Liver (tissue), 9 donors: Measurements from ENCODE around the gene SORCS2. TPM values are rescaled to one million over a fixed set of nuclear protein-coding genes. Genes with fewer than 3 reads are reported as not detected.

Experiments used
- DNase-seq: peaks from one replicate; pipeline ENCODE4 v3.0.0-alpha.2; 2017; ENCODE audit warnings: low spot score
- H3K27ac ChIP-seq, 2 donors: one replicate each; pipeline ENCODE4 v1.7.0; 2013; ENCODE audit warnings: inconsistent platforms in 2 of 2, low read length in 2 of 2, control low read depth in 1 of 2, low read depth in 1 of 2, mild to moderate bottlenecking in 1 of 2
- H3K27me3 ChIP-seq, 4 donors: one replicate each; pipeline versions ENCODE4 v1.6.1 to v1.7.0; 2013; ENCODE audit warnings: low read length in 3 of 4, inconsistent platforms in 1 of 4, mild to moderate bottlenecking in 1 of 4, moderate library complexity in 1 of 4; ENCODE audit not compliant: control insufficient read depth in 4 of 4, insufficient read depth in 4 of 4
- H3K36me3 ChIP-seq, 4 donors: one replicate each; pipeline versions ENCODE4 v1.6.1 to v1.7.0; 2013; ENCODE audit warnings: low read length in 3 of 4, mild to moderate bottlenecking in 3 of 4, low read depth in 1 of 4, moderate library complexity in 1 of 4; ENCODE audit not compliant: control insufficient read depth in 4 of 4, insufficient read depth in 3 of 4
- H3K4me1 ChIP-seq, 4 donors: one replicate each; pipeline versions ENCODE4 v1.6.1 to v1.7.0; 2013; ENCODE audit warnings: low read length in 3 of 4, mild to moderate bottlenecking in 3 of 4, moderate library complexity in 1 of 4; ENCODE audit not compliant: control insufficient read depth in 4 of 4, insufficient read depth in 4 of 4
- H3K4me3 ChIP-seq, 3 donors: one replicate each; pipeline versions ENCODE4 v1.6.1 to v1.7.0; 2013; ENCODE audit warnings: low read length in 3 of 3, control low read depth in 1 of 3, low read depth in 1 of 3, mild to moderate bottlenecking in 1 of 3
- H3K9ac ChIP-seq, 2 donors: one replicate each; pipeline ENCODE4 v1.7.0; 2013; ENCODE audit warnings: low read length in 2 of 2, mild to moderate bottlenecking in 2 of 2, moderate library complexity in 2 of 2, control low read depth in 1 of 2, low read depth in 1 of 2
- H3K9me3 ChIP-seq, 4 donors: one replicate each; pipeline versions ENCODE4 v1.6.1 to v1.7.0; 2013; ENCODE audit warnings: low read length in 3 of 4; ENCODE audit not compliant: control insufficient read depth in 4 of 4
- EGR1 ChIP-seq, 2 donors: IDR thresholded peaks; 2 replicates each; pipeline ENCODE4 v1.6.1; 2016 to 2018; ENCODE audit warnings: antibody characterized with exemption in 2 of 2, low read depth in 2 of 2
- FOXA1 ChIP-seq: IDR thresholded peaks from 2 replicates; pipeline ENCODE4 v1.6.1; 2016; ENCODE audit warnings: antibody characterized with exemption
- FOXA2 ChIP-seq: IDR thresholded peaks from 2 replicates; pipeline ENCODE4 v1.6.1; 2016; ENCODE audit warnings: antibody characterized with exemption
- GABPA ChIP-seq, 2 donors: IDR thresholded peaks in 1 of 2; conservative IDR thresholded peaks in 1 of 2; 2 replicates each; pipeline ENCODE4 v1.6.1; 2016; ENCODE audit warnings: antibody characterized with exemption in 2 of 2, mild to moderate bottlenecking in 1 of 2, moderate library complexity in 1 of 2
- HNF4A ChIP-seq, 2 donors: conservative IDR thresholded peaks; 2 replicates each; pipeline ENCODE4 v1.6.1; 2016; ENCODE audit warnings: antibody characterized with exemption in 2 of 2, mild to moderate bottlenecking in 2 of 2
- HNF4G ChIP-seq: IDR thresholded peaks from 2 replicates; pipeline ENCODE4 v1.6.1; 2016; ENCODE audit warnings: antibody characterized with exemption
- JUND ChIP-seq, 2 donors: IDR thresholded peaks; 2 replicates each; pipeline ENCODE4 v1.6.1; 2016; ENCODE audit warnings: antibody characterized with exemption in 2 of 2
- NR2F2 ChIP-seq: IDR thresholded peaks from 2 replicates; pipeline ENCODE4 v1.6.1; 2016; ENCODE audit warnings: antibody characterized with exemption
- RXRA ChIP-seq, 2 donors: IDR thresholded peaks; 2 replicates each; pipeline ENCODE4 v1.6.1; 2017 to 2018; ENCODE audit warnings: antibody characterized with exemption in 2 of 2, mild to moderate bottlenecking in 1 of 2
- SP1 ChIP-seq: IDR thresholded peaks from 2 replicates; pipeline ENCODE4 v1.6.1; 2018; ENCODE audit warnings: antibody characterized with exemption, mild to moderate bottlenecking
- TAF1 ChIP-seq: conservative IDR thresholded peaks from 2 replicates; pipeline ENCODE4 v1.6.1; 2016; ENCODE audit warnings: antibody characterized with exemption, mild to moderate bottlenecking
- WGBS: extraction: QIAGEN DNeasy Blood & Tissue Kit; methylation state at CpG from one replicate; pipeline ENCODE4 v1.1.7; 2013; 5-methylcytosine and 5-hydroxymethylcytosine counted together
- polyA plus RNA-seq, 2 donors: library from polyadenylated mRNA; stranded (reverse) in 1 of 2; unstranded in 1 of 2; fragments of 200-250 nt in 1 of 2; fragments of >200 nt in 1 of 2; fragmentation: Nextera tagmentation in 1 of 2; extraction: Ambion mirVana in 1 of 2; gene quantifications; one replicate each; pipeline versions ENCODE4 v1.2.1 to v1.2.3, GENCODE V29; 2013 to 2015
- total RNA-seq, 2 donors: library from RNA; depleted of rRNA; stranded (reverse); fragments of >200 nt; gene quantifications; one replicate each; pipeline ENCODE4 v1.2.3, GENCODE V29; 2014
- TF ChIP-seq, protein P1 (sequence below): IDR thresholded peaks from 2 replicates; pipeline ENCODE4 v1.6.1; 2016; ENCODE audit warnings: antibody characterized with exemption
- TF ChIP-seq, protein P2 (sequence below): IDR thresholded peaks from 2 replicates; pipeline ENCODE4 v1.6.1; 2016; ENCODE audit warnings: antibody characterized with exemption
- TF ChIP-seq, protein P3 (sequence below): IDR thresholded peaks from 2 replicates; pipeline ENCODE4 v1.6.1; 2016; ENCODE audit warnings: antibody characterized with exemption
- TF ChIP-seq, protein P4 (sequence below): IDR thresholded peaks from 2 replicates; pipeline ENCODE4 v1.6.1; 2016; ENCODE audit warnings: antibody characterized with exemption, mild to moderate bottlenecking
- donor health status: healthy.
- donor health status: healthy.
- donor health status: healthy.
- donor health status: healthy.
- donor health status: healthy.

SORCS2 gene
- total and polyA plus RNA-seq, 4 donors, result 0.10 to 1.4 (median 0.92) TPM

DNA sequence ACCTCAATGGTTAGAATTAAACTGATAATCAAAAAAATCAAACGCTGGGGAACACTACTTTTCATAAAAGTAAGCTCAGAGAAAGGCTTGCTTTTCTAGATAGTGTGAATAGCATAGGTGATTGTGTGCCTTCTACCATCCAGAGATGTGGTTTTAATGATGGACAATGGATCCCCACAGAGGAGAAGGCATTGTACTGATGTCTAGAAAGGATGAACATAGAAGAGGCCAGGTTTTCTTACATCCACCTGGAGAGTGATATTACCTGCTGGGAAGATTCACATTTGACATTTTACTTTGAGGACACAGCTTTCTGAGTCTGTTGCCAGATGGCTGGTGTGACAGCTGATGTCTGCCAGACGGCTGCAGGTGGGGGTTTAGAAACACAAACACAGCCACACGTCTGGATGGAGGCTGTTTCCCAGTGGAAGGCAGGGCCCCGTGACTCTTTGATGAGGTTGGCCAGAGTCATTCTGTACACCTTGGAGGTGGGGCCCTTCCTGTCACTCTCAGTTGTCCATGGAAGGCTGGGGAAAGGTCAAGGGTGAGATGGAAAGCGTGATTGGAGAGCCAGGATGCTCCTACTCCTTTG is 128.0 kb downstream of the SORCS2 start:
- DNase-seq, result no peak
- no peak overlapping the region for H3K9ac ChIP-seq
- H3K4me1 ChIP-seq, result no peaks in the 10 kb centered on the region
- no peaks in the 10 kb centered on the region for H3K36me3 ChIP-seq
- no peak overlapping the region for H3K27ac ChIP-seq
- 69% methylated on average over 5 of the region's 5 CpGs for WGBS
- TF ChIP-seq HNF4G (no peak), FOXA1 (no peak)
- TF ChIP-seq, protein P1, sequence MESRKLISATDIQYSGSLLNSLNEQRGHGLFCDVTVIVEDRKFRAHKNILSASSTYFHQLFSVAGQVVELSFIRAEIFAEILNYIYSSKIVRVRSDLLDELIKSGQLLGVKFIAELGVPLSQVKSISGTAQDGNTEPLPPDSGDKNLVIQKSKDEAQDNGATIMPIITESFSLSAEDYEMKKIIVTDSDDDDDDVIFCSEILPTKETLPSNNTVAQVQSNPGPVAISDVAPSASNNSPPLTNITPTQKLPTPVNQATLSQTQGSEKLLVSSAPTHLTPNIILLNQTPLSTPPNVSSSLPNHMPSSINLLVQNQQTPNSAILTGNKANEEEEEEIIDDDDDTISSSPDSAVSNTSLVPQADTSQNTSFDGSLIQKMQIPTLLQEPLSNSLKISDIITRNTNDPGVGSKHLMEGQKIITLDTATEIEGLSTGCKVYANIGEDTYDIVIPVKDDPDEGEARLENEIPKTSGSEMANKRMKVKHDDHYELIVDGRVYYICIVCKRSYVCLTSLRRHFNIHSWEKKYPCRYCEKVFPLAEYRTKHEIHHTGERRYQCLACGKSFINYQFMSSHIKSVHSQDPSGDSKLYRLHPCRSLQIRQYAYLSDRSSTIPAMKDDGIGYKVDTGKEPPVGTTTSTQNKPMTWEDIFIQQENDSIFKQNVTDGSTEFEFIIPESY, result no peak
- H3K27me3 ChIP-seq, result no peaks in the 10 kb centered on the region
- H3K4me3 ChIP-seq, result no peak overlapping the region
- H3K9me3 ChIP-seq, result peaks cover 0 to 3% (median 1%) of the 10 kb centered on the region in 4 donors

DNA sequence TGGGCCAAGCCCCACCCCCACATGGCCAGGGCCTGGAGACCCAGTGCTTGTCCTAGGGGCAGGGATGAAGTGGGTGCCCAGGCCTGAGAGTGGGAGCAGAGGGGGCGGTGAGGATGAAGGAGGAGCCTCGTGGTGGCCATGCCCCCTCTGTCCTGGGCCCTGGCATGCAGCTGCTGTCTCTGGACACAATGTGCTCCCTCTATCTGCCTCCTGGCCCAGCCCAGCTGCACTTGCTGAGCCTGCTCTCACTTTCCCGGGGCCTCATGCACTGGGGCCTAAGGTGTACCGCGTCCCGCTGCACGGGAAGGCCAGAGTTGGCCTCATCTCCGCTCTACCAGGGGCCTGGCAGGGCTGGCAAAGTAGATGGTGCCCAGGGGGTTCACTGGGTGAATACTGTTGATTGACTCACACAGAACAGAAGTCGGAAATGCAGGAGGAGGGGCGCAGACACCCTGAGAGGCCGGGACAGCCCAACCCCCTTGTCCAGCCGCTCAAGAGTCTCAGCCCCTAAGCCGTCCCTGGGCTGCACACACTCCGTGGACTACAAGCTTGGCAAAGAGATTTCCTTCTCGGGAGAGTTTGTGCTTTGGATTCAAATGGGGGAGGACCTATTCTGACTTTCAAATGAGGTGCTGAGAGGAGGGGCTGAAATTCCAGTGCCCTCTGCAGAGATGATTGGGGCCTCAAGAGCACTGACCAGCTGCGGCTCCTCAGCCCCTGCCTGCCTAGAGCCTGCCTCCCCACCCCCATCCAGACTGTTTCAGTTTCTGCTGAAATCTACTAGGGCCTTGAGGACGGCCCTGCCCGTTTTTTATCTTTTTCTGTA is 130.0 kb downstream of the SORCS2 start:
- no peak for DNase-seq
- Histone ChIP-seq H3K9me3 (peaks cover 0 to 3% (median 1%) of the 10 kb centered on the region in 4 donors), H3K36me3 (no peaks in the 10 kb centered on the region), H3K9ac (no peak overlapping the region), H3K27ac (no peak overlapping the region), H3K27me3 (no peaks in the 10 kb centered on the region), H3K4me1 (peaks cover 0 to 2% (median under 1%) of the 10 kb centered on the region in 4 donors), H3K4me3 (no peak overlapping the region)
- TF ChIP-seq HNF4G (no peak), SP1 (no peak), RXRA (IDR thresholded peaks at IDR 0.05) (no peak), JUND (IDR thresholded peaks at IDR 0.05) (no peak), GABPA (IDR thresholded peaks at IDR 0.05 in 1 of 2, conservative IDR thresholded peaks at IDR 0.05 in 1 of 2) (no peak), NR2F2 (no peak), HNF4A (conservative IDR thresholded peaks at IDR 0.05) (no peak), EGR1 (IDR thresholded peaks at IDR 0.05; ENCODE audit: low read depth in 2 of 2) (no peak), TAF1 (no peak), FOXA1 (no peak), FOXA2 (no peak)
- TF ChIP-seq, protein P2, sequence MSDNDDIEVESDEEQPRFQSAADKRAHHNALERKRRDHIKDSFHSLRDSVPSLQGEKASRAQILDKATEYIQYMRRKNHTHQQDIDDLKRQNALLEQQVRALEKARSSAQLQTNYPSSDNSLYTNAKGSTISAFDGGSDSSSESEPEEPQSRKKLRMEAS, result no peak
- TF ChIP-seq, protein P3, sequence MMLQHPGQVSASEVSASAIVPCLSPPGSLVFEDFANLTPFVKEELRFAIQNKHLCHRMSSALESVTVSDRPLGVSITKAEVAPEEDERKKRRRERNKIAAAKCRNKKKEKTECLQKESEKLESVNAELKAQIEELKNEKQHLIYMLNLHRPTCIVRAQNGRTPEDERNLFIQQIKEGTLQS, result no peak
- TF ChIP-seq, protein P4, sequence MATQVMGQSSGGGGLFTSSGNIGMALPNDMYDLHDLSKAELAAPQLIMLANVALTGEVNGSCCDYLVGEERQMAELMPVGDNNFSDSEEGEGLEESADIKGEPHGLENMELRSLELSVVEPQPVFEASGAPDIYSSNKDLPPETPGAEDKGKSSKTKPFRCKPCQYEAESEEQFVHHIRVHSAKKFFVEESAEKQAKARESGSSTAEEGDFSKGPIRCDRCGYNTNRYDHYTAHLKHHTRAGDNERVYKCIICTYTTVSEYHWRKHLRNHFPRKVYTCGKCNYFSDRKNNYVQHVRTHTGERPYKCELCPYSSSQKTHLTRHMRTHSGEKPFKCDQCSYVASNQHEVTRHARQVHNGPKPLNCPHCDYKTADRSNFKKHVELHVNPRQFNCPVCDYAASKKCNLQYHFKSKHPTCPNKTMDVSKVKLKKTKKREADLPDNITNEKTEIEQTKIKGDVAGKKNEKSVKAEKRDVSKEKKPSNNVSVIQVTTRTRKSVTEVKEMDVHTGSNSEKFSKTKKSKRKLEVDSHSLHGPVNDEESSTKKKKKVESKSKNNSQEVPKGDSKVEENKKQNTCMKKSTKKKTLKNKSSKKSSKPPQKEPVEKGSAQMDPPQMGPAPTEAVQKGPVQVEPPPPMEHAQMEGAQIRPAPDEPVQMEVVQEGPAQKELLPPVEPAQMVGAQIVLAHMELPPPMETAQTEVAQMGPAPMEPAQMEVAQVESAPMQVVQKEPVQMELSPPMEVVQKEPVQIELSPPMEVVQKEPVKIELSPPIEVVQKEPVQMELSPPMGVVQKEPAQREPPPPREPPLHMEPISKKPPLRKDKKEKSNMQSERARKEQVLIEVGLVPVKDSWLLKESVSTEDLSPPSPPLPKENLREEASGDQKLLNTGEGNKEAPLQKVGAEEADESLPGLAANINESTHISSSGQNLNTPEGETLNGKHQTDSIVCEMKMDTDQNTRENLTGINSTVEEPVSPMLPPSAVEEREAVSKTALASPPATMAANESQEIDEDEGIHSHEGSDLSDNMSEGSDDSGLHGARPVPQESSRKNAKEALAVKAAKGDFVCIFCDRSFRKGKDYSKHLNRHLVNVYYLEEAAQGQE, result no peak
- WGBS, result 77% methylated on average over 18 of the region's 18 CpGs
